ENCODE measurements around the gene KRTAP10-6.
"Not testable (repeated sequence)": the region's sequence is repeated elsewhere in the genome, so short reads cannot be mapped to it uniquely, and the experiment has no call there.

Gene KRTAP10-6

GRCh38 chr21:44558695-44559094 lies 33.6 kb downstream of the KRTAP10-6 start, which contains the start of gene KRTAP10-3:
Gene KRTAP10-3 (minus strand): TSS chr21:44558795. CDS start chr21:44558715, 80 bp downstream.
- TF ChIP-seq CTCF (IDR thresholded peaks at IDR 0.05; ENCODE audit: insufficient read depth, low read depth, low read length, missing control alignments), result no peak
- no peak within 1 kb of the TSS for H3K4me3 ChIP-seq (ENCODE audit: low read depth, low read length)
- no peak for DNase-seq (ENCODE audit: low read depth)

- not testable (repeated sequence) for H3K4me3 ChIP-seq (ENCODE audit: low read depth, low read length); DNase-seq (ENCODE audit: low read depth)
Measured at GRCh38 chr21:44558329-44558675, 34.0 kb downstream of the KRTAP10-6 start.

GRCh38 chr21:44557491-44558328 lies 34.6 kb downstream of the KRTAP10-6 start:
- no peak for DNase-seq (ENCODE audit: low read depth)
- TF ChIP-seq CTCF (IDR thresholded peaks at IDR 0.05; ENCODE audit: insufficient read depth, low read depth, low read length, missing control alignments), result no peak
- H3K4me3 ChIP-seq (ENCODE audit: low read depth, low read length), result no peak overlapping the region

DNA sequence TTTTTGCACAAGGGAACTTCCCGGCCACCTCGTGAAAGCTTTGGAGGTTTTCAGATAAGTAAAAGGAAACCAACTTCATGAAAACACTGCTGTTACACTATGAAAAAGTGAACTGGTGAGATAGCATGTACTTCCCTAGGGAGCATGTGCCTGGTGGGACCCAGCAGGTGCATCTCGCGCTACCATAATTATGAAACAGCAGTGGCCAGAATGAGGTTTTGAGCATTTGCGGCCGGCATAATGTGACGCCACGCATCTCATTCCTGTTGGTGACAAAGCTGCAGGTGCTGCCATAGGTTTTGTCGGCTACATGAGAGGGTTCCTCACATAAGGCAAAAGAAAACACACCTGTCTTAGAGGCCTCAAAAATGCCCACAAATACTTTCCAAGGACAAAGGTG lies 35.4 kb downstream of the KRTAP10-6 start:
- no peak for TF ChIP-seq CTCF (IDR thresholded peaks at IDR 0.05; ENCODE audit: insufficient read depth, low read depth, low read length, missing control alignments)
- DNase-seq (ENCODE audit: low read depth), result peak; percentile 36
- no peak overlapping the region for H3K4me3 ChIP-seq (ENCODE audit: low read depth, low read length)

DNA sequence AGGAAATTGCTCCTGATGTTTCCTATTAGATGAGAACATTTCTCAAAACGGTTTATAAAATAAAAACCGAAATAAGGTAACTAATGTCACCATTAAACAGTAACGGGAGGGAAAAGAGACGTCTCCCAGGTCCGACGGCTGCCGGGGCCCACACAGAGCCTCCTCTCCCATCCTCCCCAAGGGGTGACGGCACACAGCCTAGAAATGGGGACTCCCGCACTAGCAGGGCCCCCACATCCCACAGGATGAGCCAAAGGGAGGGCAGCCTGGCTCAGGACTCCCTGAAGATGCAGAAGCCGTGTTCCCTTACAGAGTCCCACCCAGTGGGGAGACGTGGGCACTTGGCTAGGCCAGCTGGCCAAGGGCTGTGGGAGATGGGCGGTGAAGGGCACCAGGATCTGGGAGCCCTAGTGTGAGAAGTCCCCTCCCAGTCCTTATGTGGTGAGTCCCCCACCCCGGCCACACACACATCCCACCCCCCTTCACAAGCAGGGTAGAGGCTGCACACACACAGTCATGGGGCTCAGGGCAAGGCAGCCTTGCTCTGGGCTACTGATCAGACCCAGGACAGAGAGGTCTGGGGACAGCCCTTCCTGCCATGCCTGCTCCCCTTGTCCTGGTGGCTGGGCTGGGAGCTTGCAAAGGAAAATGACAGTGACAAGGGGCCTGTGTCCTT lies 37.0 kb downstream of the KRTAP10-6 start:
- no peak overlapping the region for H3K4me3 ChIP-seq (ENCODE audit: low read depth, low read length)
- TF ChIP-seq CTCF (IDR thresholded peaks at IDR 0.05; ENCODE audit: insufficient read depth, low read depth, low read length, missing control alignments), result no peak
- DNase-seq (ENCODE audit: low read depth), result no peak

DNA sequence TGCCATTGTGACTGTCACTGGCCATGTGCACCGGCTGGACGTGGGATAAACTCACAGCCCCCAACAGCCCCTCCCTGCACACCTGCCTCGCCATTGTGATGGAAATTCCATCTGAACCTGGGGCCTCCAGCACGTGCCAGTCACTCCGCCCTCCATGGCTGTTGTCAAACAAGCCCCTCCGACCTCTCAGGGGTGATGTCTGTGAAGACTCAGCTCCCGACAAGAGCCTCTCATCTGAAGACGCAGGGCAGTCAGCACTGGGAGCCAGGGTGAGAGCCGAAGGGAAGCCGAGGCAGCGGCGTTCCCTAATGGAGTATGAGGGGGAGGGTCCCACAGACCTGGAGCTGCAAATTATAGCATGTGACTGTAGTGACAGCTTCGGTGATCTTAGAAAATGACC lies 39.6 kb downstream of the KRTAP10-6 start:
- no peak overlapping the region for H3K4me3 ChIP-seq (ENCODE audit: low read depth, low read length)
- DNase-seq (ENCODE audit: low read depth), result no peak
- no peak for TF ChIP-seq CTCF (IDR thresholded peaks at IDR 0.05; ENCODE audit: insufficient read depth, low read depth, low read length, missing control alignments)

GRCh38 chr21:44552136-44552535 lies 40.2 kb downstream of the KRTAP10-6 start:
- no peak for TF ChIP-seq CTCF (IDR thresholded peaks at IDR 0.05; ENCODE audit: insufficient read depth, low read depth, low read length, missing control alignments)
- H3K4me3 ChIP-seq (ENCODE audit: low read depth, low read length), result no peak overlapping the region
- DNase-seq (ENCODE audit: low read depth), result no peak
